H1 (cell line): ENCODE measurements around the gene CXCL3.

ENCODE experiments used
- KDM5A ChIP-seq: fragments of 200-600 bp; IDR thresholded peaks from 2 replicates; pipeline ENCODE4 v1.7.1; 2012; ENCODE audit warnings: mild to moderate bottlenecking, low read length, inconsistent platforms, mixed read lengths
- PHF8 ChIP-seq: fragments of 200-600 bp; sonication (generic); conservative IDR thresholded peaks from 2 replicates; pipeline ENCODE4 v1.7.1; 2012; ENCODE audit warnings: low read depth, mild to moderate bottlenecking, inconsistent platforms, low read length, moderate library complexity
- POLR2A ChIP-seq, 2 experiments: IDR thresholded peaks; 1 replicate in 1 of 2; 2 replicates in 1 of 2; pipeline ENCODE4 v1.6.1; 2011; ENCODE audit warnings: low read depth in 2 of 2, low read length in 2 of 2, mild to moderate bottlenecking in 2 of 2; ENCODE audit errors: control extremely low read depth in 1 of 2
- ZNF274 ChIP-seq: IDR thresholded peaks from 2 replicates; pipeline ENCODE4 v1.7.0; 2012; ENCODE audit warnings: low read length, borderline replicate concordance; ENCODE audit errors: extremely low read depth
- TF ChIP-seq, protein P1 (sequence below), 3 experiments: IDR thresholded peaks; 1 replicate in 2 of 3; 2 replicates in 1 of 3; pipeline versions ENCODE4 v1.5.1 to v1.6.1; 2011; ENCODE audit warnings: low read length in 3 of 3, mild to moderate bottlenecking in 3 of 3, inconsistent platforms in 2 of 3, low read depth in 1 of 3, moderate library complexity in 1 of 3; ENCODE audit not compliant: insufficient read depth in 1 of 3; ENCODE audit errors: control extremely low read depth in 1 of 3
- TF ChIP-seq, protein P2 (sequence below): IDR thresholded peaks from 2 replicates; pipeline ENCODE4 v1.6.1; 2012; ENCODE audit warnings: inconsistent platforms

DNA sequence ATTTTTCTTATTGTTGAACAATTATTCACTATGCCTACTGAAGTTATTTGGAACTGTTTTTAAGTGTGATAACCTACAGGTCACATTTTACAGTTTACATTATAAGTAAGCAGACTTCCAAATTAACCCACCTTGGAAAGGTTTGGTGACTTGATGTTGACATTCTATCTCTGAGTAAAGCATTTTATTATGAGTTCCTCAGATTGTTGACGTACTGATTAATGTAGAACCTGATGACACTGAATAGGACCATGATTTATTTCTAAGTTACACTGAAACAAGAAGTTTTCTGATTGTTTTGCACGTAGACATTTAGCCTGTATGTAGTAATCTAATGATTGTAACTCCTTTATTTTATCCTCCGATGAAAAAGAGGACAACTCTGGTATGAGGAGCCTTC, 17.0 kb upstream of the CXCL3 start:
- TF ChIP-seq ZNF274, result no peak
- TF ChIP-seq, protein P1, sequence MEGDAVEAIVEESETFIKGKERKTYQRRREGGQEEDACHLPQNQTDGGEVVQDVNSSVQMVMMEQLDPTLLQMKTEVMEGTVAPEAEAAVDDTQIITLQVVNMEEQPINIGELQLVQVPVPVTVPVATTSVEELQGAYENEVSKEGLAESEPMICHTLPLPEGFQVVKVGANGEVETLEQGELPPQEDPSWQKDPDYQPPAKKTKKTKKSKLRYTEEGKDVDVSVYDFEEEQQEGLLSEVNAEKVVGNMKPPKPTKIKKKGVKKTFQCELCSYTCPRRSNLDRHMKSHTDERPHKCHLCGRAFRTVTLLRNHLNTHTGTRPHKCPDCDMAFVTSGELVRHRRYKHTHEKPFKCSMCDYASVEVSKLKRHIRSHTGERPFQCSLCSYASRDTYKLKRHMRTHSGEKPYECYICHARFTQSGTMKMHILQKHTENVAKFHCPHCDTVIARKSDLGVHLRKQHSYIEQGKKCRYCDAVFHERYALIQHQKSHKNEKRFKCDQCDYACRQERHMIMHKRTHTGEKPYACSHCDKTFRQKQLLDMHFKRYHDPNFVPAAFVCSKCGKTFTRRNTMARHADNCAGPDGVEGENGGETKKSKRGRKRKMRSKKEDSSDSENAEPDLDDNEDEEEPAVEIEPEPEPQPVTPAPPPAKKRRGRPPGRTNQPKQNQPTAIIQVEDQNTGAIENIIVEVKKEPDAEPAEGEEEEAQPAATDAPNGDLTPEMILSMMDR (IDR thresholded peaks at IDR 0.05; ENCODE audit: control extremely low read depth in 1 of 3, insufficient read depth in 1 of 3, low read depth in 1 of 3, low read length in 3 of 3), result no peak
- no peak for TF ChIP-seq PHF8
- TF ChIP-seq POLR2A (IDR thresholded peaks at IDR 0.05; ENCODE audit: control extremely low read depth in 1 of 2, low read depth in 2 of 2, low read length in 2 of 2), result no peak
- TF ChIP-seq, protein P2, sequence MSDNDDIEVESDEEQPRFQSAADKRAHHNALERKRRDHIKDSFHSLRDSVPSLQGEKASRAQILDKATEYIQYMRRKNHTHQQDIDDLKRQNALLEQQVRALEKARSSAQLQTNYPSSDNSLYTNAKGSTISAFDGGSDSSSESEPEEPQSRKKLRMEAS, result no peak
- TF ChIP-seq KDM5A, result no peak
